ENCODE data around the gene AP2B1. TPM values are rescaled to one million over a fixed set of nuclear protein-coding genes. Genes with fewer than 3 reads are reported as not detected.

AP2B1 gene
- total RNA-seq, 1 experiment from 2014 or later = 217 TPM

DNA sequence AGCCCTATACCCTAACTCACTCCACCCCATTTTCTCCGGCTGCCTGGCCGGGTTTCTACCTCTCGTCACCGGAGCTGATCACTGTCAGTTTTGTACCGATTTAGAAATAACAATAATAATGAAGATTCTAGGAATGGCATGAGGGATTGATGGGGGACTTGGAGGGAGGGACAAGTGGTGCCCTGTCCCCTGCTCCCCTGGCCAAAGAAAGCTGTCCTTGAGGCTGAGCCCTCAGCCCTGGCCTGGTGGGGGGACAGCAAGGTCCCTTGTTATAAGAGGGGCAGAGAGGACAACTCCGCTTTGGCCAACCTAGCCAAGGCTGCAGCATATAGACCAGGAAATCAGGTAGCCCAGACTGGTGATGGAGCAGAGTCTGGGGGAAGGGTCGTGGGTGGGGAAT, 155.4 kb downstream of the AP2B1 start:
- Histone ChIP-seq H4K8ac (replicated peaks; ENCODE audit: insufficient read length, low read depth, low read length) (no peak overlapping the region), H3K79me1 (ENCODE audit: insufficient read depth, low read depth, low read length, poor library complexity, severe bottlenecking) (no peaks in the 10 kb centered on the region), H3K56ac (ENCODE audit: insufficient read length, low read depth, low read length) (no peak overlapping the region), H2BK20ac (ENCODE audit: low read depth, low read length, poor library complexity, severe bottlenecking) (no peak overlapping the region), H2BK5ac (ENCODE audit: insufficient read length, low read length) (no peak overlapping the region), H2AFZ (ENCODE audit: low read length) (no peak overlapping the region), H3K27me3 (ENCODE audit: insufficient read depth, low read length) (peaks cover 17% of the 10 kb centered on the region; the same call in 1 of the 2 replicates), H3K79me2 (ENCODE audit: insufficient read depth, low read length) (no peaks in the 10 kb centered on the region), H2BK12ac (ENCODE audit: insufficient read length, low read depth, low read length) (no peak overlapping the region), H4K20me1 (ENCODE audit: control insufficient read depth, insufficient read depth, insufficient read length) (no peaks in the 10 kb centered on the region), H3T11ph (ENCODE audit: low read length) (no peak overlapping the region), H3K23ac (ENCODE audit: insufficient read length, low read depth, low read length) (no peak overlapping the region), H3K14ac (ENCODE audit: insufficient read depth, low read length) (no peak overlapping the region), H3K18ac (ENCODE audit: insufficient read length, low read depth, low read length) (no peak overlapping the region), H3K9ac (ENCODE audit: extremely low read depth, insufficient read length, low read length) (no peak overlapping the region), H4K5ac (ENCODE audit: insufficient read length, low read depth, low read length) (no peak overlapping the region), H2BK120ac (ENCODE audit: low read depth, low read length, poor library complexity, severe bottlenecking) (no peak overlapping the region), H3K4ac (ENCODE audit: low read depth, low read length) (no peak overlapping the region), H2BK15ac (ENCODE audit: low read depth, low read length) (no peak overlapping the region), H4K91ac (ENCODE audit: insufficient read length, low read depth, low read length) (no peak overlapping the region), H3K9me3 (ENCODE audit: control insufficient read depth, low read depth, low read length) (no peaks in the 10 kb centered on the region), H3K27ac (ENCODE audit: insufficient read length, low read depth, low read length) (no peak overlapping the region), H3K23me2 (ENCODE audit: insufficient read length, low read depth, low read length, poor library complexity, severe bottlenecking) (peaks cover 4% of the 10 kb centered on the region), H3K4me1 (ENCODE audit: insufficient read depth, low read length) (no peaks in the 10 kb centered on the region), H2AK5ac (ENCODE audit: insufficient read length, low read length) (no peak overlapping the region), H3K4me2 (ENCODE audit: insufficient read depth, insufficient read length, low read length) (no peak overlapping the region)
- no CpG with 5 or more reads among the region's 7 CpGs for WGBS (ENCODE audit: extremely low coverage, insufficient read length, low lambda C conversion rate)
- DNase-seq = no peak
- Mint-ChIP-seq H3K27ac (no peak overlapping the region), H3K27me3 (ENCODE audit: low read depth) (peaks cover 63% of the 10 kb centered on the region), H3K4me1 (peaks cover 7 to 16% of the 10 kb centered on the region in 2 experiments), H3K9me3 (peaks cover 0 to 6% of the 10 kb centered on the region in 2 experiments; a peak in 2 of 5 replicates), H3K4me3 (peak overlapping the region in 1 of 2 experiments; percentile 26; a peak in 1 of 5 replicates), H3K36me3 (ENCODE audit: insufficient read depth in 1 of 3, low read depth in 3 of 3) (no peaks in the 10 kb centered on the region; a peak in 1 of 7 replicates)
- TF ChIP-seq CTCF (conservative IDR thresholded peaks at IDR 0.05) = no peak

Measured in H9 (cell line).